Mammary epithelial cell (primary cell): ENCODE measurements around the gene CEP112.

Experiments used
- CTCF ChIP-seq, 2 donors: IDR thresholded peaks in 1 of 2; conservative IDR thresholded peaks in 1 of 2; 2 replicates each; pipeline ENCODE4 v1.5.1; 2011 to 2012; ENCODE audit warnings: inconsistent platforms in 2 of 2, low read length in 2 of 2, mild to moderate bottlenecking in 2 of 2, control low read depth in 1 of 2, low read depth in 1 of 2; ENCODE audit not compliant: insufficient read depth in 1 of 2; ENCODE audit errors: extremely low read depth in 1 of 2
- EZH2 ChIP-seq: IDR thresholded peaks from 2 replicates; pipeline ENCODE4 v1.6.1; 2012; ENCODE audit warnings: low read length, inconsistent platforms, borderline replicate concordance

DNA sequence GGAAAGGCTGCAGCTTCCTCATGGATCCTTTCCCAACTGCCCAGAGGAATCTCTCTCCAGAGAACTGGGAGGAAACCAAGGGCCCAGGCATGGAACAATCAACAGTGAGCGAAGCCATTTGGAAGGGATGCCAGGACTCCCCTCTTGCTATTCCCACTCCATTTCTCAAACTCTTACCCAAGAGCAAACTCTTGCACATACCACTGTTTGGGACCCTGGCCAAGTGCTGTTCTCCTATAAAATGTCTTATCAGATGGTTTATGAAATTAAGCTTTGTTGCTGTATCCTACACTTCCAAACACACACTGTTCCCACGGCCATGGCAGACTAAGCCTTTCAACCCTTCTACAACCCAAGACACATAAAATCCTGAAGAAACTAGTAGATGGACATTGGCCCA, 582.2 kb downstream of the CEP112 start:
- no peak for TF ChIP-seq EZH2
- no peak for TF ChIP-seq CTCF (conservative IDR thresholded peaks at IDR 0.05 in 1 of 2, IDR thresholded peaks at IDR 0.05 in 1 of 2; ENCODE audit: extremely low read depth in 1 of 2, insufficient read depth in 1 of 2, low read depth in 1 of 2, low read length in 2 of 2)
